Activated CD8-positive, alpha-beta T cell treated with anti-CD3 and anti-CD28 coated beads for 36 hours (primary cell): ENCODE measurements around the gene CHCHD3. TPM values are rescaled to one million over a fixed set of nuclear protein-coding genes. Genes with fewer than 3 reads are reported as not detected.

Experiments
- ATAC-seq: fragments of 200-7000 bp; cut with Tn5 transposase; one replicate; pipeline ENCODE4 v1.10.0; 2021; ENCODE audit warnings: mild to moderate bottlenecking, moderate library complexity
- CTCF ChIA-PET: fragments of 350-600 bp; sonication (Branson Sonifier 250); formaldehyde crosslinking; loops from one replicate; lab custom pipeline; 2021; ENCODE audit warnings: antibody characterized with exemption; lab: Charles Lee
- POLR2A ChIA-PET: fragments of 350-600 bp; sonication (Branson Sonifier 250); formaldehyde crosslinking; loops from one replicate; lab custom pipeline; 2021; ENCODE audit warnings: antibody characterized with exemption; lab: Charles Lee
- DNase-seq: peaks from one replicate; pipeline ENCODE4 v3.0.0-alpha.2; 2020
- H3K27ac Mint-ChIP-seq: one replicate; pipeline ENCODE4 v1.8.0; 2021; ENCODE audit warnings: mild to moderate bottlenecking, mixed read lengths
- H3K27me3 Mint-ChIP-seq: one replicate; pipeline ENCODE4 v1.8.0; 2021; ENCODE audit warnings: mixed read lengths
- H3K36me3 Mint-ChIP-seq: one replicate; pipeline ENCODE4 v1.8.0; 2021; ENCODE audit warnings: low read depth, mixed read lengths
- H3K4me1 Mint-ChIP-seq: one replicate; pipeline ENCODE4 v1.8.0; 2021; ENCODE audit warnings: low read depth, mixed read lengths
- H3K4me3 Mint-ChIP-seq: one replicate; pipeline ENCODE4 v1.8.0; 2021; ENCODE audit warnings: mild to moderate bottlenecking, moderate library complexity, mixed read lengths
- H3K9me3 Mint-ChIP-seq: one replicate; pipeline ENCODE4 v1.8.0; 2021; ENCODE audit warnings: mixed read lengths
- intact Hi-C: fragments of 100-400 bp; cut with micrococcal nuclease; formaldehyde crosslinking; loops from one replicate; pipeline ENCODE4 v1.10.0; 2022
- total RNA-seq, 2 experiments: library from RNA; stranded (reverse); gene quantifications; one replicate each; pipeline ENCODE4 v1.2.3, GENCODE V29; 2021
- TF ChIP-seq, protein P1 (sequence below): fragments of 200-600 bp; IDR thresholded peaks from one replicate; pipeline ENCODE4 v1.8.0; 2022; ENCODE audit warnings: antibody characterized with exemption, mild to moderate bottlenecking

The CHCHD3 gene
- total RNA-seq, 2 experiments from 2014 or later: 61.4 to 63.4 TPM

DNA sequence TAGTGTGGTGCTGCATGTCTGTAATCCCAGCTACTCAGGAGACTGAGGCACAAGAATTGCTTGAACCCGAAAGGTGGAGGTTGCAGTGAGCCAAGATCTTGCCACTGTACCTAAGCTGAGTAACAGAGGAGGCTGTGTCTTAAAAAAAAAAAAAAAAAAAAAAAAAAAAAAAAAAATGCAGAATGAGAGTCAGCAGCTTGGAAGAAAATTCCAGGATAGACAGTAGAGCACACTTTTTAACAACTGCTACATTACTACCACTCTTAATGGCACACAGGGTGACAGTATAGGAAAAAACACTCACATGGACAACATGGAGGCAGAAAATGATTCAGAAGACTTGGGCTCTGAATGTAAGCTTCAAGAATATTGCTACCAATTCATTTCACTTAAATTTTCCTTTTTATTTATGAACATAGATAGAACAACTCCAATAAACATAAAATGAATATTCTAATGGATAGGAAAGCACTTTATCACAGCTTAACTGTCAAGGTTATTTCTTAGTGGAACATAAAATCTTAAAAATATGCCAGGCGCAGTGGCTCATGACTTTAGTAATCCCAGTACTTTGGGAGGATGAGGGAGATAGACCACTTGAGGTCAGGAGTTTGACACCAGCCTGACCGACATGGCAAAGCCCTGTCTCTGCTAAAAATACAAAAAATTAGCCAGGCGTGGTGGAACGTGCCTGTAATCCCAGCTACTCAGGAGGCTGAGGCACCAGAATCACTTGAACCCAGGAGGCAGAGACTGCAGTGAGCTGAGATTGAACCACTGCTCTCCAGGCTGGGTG is 31.5 kb downstream of the CHCHD3 start:
- no peak overlapping the region for H3K4me3 Mint-ChIP-seq
- ATAC-seq (no peak), DNase-seq (no peak)
- H3K4me1 Mint-ChIP-seq: peaks cover 20% of the 10 kb centered on the region
- H3K27me3 Mint-ChIP-seq: no peaks in the 10 kb centered on the region
- intact Hi-C loops: no loop called here
- ChIA-PET CTCF (interaction anchor here (0.6 kb wide), 1 partner anchor 32 kb away, joined by 3 read pairs; the partner anchor contains the start of gene CHCHD3), POLR2A (no interaction called here)
- H3K9me3 Mint-ChIP-seq: no peaks in the 10 kb centered on the region
- H3K36me3 Mint-ChIP-seq: peaks cover 9% of the 10 kb centered on the region
- TF ChIP-seq, protein P1, sequence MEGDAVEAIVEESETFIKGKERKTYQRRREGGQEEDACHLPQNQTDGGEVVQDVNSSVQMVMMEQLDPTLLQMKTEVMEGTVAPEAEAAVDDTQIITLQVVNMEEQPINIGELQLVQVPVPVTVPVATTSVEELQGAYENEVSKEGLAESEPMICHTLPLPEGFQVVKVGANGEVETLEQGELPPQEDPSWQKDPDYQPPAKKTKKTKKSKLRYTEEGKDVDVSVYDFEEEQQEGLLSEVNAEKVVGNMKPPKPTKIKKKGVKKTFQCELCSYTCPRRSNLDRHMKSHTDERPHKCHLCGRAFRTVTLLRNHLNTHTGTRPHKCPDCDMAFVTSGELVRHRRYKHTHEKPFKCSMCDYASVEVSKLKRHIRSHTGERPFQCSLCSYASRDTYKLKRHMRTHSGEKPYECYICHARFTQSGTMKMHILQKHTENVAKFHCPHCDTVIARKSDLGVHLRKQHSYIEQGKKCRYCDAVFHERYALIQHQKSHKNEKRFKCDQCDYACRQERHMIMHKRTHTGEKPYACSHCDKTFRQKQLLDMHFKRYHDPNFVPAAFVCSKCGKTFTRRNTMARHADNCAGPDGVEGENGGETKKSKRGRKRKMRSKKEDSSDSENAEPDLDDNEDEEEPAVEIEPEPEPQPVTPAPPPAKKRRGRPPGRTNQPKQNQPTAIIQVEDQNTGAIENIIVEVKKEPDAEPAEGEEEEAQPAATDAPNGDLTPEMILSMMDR: no peak
- no peak overlapping the region for H3K27ac Mint-ChIP-seq

DNA sequence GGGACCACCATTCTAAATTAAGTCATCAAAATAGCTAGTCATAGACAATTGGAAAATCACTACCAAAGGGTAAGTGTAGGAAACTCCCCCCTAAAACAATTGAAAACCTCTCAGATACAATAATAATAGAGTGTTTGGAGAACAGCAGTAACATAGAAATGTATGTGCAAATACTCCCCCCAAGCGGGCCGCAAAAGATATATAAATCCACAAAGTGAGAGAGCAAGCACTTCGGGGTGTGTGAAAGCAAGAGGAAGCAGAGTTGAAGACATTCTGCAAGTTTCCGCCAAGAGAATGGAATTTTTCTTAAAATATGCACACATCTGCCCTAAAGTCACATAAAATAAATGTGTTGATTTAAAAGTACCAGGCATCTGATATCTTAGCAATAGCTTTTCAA is 33.3 kb downstream of the CHCHD3 start:
- Mint-ChIP-seq H3K36me3 (peaks cover 15% of the 10 kb centered on the region), H3K27me3 (no peaks in the 10 kb centered on the region), H3K4me1 (peaks cover 13% of the 10 kb centered on the region), H3K27ac (no peak overlapping the region), H3K9me3 (no peaks in the 10 kb centered on the region), H3K4me3 (no peak overlapping the region)
- ATAC-seq: no peak
- DNase-seq: no peak
- ChIA-PET CTCF (no interaction called here), POLR2A (interaction anchor here (0.7 kb wide), 1 partner anchor 579 kb away, joined by 3 read pairs; no protein-coding TSS in a partner anchor)
- TF ChIP-seq, protein P1: no peak
- intact Hi-C loops: no loop called here

DNA sequence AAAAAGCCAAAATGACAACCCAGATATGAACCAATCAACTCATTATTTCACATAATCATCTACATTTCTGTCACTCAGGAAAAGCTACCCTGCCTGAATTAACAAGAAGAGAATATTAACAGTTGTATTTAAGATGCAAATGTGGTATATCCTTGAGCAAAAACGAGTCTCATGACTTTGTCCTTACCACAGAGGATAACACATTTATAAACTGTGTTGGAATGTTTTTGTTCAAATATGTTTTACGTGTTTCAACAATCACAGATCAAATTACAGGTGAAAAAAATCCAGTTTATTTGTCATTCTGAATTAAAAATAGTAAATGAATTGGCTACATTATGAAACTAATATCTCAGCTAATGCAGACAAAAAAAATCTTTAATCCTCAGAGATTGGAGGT is 34.6 kb downstream of the CHCHD3 start:
- CTCF ChIA-PET: no interaction called here
- no peaks in the 10 kb centered on the region for H3K9me3 Mint-ChIP-seq
- H3K27ac Mint-ChIP-seq: no peak overlapping the region
- DNase-seq (no peak), ATAC-seq (no peak)
- H3K27me3 Mint-ChIP-seq: no peaks in the 10 kb centered on the region
- intact Hi-C loops: no loop called here
- H3K4me3 Mint-ChIP-seq: no peak overlapping the region
- H3K36me3 Mint-ChIP-seq: peaks cover 15% of the 10 kb centered on the region
- POLR2A ChIA-PET: no interaction called here
- TF ChIP-seq, protein P1: no peak
- peaks cover 8% of the 10 kb centered on the region for H3K4me1 Mint-ChIP-seq

DNA sequence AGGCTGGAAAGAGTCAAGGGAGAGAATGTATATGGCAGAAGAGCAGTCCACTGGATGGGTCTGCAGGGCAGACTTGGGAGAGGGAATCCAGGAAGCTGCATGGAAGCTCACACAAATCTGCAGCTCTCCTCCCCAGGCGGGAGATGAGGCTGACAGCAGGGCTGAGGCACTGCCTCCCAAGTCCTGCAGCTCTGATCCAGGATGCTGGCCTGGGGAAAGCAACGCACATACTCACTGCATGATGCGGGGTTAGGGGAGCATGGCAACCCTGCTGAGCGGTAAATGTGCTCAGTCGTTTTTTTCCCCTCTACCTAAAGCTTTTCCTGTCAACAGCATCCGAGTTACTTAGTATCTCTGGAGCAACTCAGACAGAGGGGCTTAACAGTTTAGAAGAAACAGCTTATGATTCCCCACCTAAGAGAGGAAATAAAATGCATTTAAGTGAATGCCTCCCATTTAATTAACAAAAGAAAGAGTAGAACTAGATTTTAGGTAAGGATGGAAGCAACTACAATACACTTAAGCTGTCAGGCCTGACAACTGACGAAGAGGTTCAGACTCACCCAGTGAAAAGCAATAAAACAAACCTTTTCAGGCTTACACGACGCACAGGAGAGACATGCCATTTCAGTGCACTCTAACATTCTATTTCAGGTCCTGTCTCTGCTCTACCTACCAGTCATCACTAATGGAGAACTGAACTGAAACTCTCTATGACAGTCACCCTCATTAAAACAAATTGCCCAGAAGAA is 37.0 kb downstream of the CHCHD3 start:
- peaks cover 4% of the 10 kb centered on the region for H3K4me1 Mint-ChIP-seq
- no peaks in the 10 kb centered on the region for H3K27me3 Mint-ChIP-seq
- no peak overlapping the region for H3K4me3 Mint-ChIP-seq
- ATAC-seq: no peak
- CTCF ChIA-PET: no interaction called here
- H3K36me3 Mint-ChIP-seq: peaks cover 20% of the 10 kb centered on the region
- POLR2A ChIA-PET: no interaction called here
- intact Hi-C loops: no loop called here
- no peak for DNase-seq
- H3K9me3 Mint-ChIP-seq: no peaks in the 10 kb centered on the region
- TF ChIP-seq, protein P1: no peak
- no peak overlapping the region for H3K27ac Mint-ChIP-seq

DNA sequence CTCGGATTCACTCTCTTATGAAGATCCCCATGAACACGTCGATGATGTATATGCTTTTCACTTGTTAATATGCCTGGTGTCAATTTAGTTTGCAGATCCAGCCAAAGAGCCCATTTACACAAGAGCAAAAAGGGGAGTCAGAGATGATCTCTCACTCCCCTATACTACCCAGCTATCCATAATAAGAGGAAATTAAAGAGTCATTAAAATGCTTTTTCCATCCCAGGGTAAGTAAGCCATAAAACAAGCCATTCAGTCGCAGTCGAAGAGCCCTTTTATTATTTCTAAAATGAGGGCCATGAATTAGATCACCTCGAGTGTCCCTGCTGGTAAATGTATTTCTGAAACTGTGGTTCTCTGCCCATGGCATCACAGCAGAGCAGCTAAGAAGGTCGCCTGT is 41.2 kb downstream of the CHCHD3 start:
- Mint-ChIP-seq H3K27me3 (no peaks in the 10 kb centered on the region), H3K4me1 (peaks cover 13% of the 10 kb centered on the region), H3K36me3 (peaks cover 14% of the 10 kb centered on the region), H3K9me3 (no peaks in the 10 kb centered on the region), H3K27ac (no peak overlapping the region), H3K4me3 (no peak overlapping the region)
- DNase-seq: no peak
- ATAC-seq: no peak
- POLR2A ChIA-PET: no interaction called here
- intact Hi-C loops: no loop called here
- CTCF ChIA-PET: no interaction called here
- TF ChIP-seq, protein P1: no peak
